GM21447 (cell line): ENCODE measurements around the gene ATP13A2.

Experiments used
- ATAC-seq: cut with Tn5 transposase; IDR thresholded peaks from one replicate; pipeline ENCODE4 v1.9.1; 2021; ENCODE audit not compliant: unreplicated experiment

The ATP13A2 gene

DNA sequence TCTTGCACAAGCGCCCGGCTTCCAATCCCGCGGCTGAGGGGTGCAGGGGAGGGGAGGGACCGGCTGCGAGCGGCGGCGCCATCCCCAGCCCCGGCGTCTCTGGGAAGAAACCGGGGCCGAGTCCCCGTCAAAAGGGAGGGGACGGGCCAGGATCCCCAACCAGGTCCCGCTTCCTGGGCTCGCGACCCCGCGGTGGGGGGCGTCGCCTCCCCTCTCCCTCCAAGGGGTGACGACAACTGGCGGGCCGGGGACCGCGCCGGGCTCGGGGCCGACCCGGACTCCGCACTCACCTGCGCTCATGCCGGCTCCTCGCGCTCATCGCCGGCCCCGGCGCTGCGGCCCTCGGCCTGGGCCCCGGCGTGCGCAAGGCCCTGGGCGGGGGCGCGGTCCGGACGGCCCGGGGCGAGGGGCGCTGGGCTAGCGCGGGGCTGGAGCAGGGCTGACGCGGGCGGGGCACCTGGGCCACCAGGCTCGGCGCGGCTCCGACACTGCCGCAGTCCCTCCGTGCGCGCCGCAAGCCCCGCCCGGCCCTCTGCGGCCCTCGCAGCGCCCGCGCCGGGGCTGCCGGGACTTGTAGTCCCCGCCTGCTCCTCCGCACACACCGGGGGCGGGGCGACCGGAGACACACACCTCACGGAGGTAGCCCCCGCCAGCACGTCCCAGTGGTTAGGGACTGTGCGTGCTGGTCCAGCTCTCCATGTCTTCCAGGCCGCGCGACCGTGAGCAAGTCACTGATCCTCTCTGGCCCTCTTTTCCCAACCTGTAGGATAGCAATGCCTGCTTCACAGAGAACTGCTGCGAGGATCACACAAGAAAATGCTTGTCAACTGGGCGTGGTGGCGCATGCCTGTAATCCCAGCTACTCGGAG, at the start of gene ATP13A2:
Gene ATP13A2, minus strand, starts transcription at position 490 of the 869 bp plus-strand sequence. Its CDS starts 190 bp downstream, at position 300.
- ATAC-seq = peak; percentile 71

DNA sequence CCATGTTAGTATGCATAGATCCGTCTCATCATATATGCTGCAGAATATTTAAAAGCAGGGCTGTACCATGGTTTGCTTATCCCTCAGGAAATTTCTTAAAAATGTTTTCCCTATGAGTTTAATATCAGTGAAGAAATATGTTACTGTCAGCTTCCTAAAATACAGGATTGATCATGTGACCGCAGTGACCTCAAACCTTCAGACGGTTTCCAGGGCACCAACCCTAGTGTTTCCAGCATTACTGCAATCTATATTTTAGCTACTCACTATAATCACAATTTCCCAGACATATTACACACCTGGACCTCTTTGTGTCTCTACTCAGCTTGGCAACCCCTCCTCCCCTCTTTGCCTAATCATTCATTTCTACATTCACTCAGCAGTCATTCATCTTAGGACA, 49.8 kb upstream of the ATP13A2 start:
- ATAC-seq = no peak

GRCh38 chr1:17060306-17060749, 48.6 kb upstream of the ATP13A2 start:
- no peak for ATAC-seq

DNA sequence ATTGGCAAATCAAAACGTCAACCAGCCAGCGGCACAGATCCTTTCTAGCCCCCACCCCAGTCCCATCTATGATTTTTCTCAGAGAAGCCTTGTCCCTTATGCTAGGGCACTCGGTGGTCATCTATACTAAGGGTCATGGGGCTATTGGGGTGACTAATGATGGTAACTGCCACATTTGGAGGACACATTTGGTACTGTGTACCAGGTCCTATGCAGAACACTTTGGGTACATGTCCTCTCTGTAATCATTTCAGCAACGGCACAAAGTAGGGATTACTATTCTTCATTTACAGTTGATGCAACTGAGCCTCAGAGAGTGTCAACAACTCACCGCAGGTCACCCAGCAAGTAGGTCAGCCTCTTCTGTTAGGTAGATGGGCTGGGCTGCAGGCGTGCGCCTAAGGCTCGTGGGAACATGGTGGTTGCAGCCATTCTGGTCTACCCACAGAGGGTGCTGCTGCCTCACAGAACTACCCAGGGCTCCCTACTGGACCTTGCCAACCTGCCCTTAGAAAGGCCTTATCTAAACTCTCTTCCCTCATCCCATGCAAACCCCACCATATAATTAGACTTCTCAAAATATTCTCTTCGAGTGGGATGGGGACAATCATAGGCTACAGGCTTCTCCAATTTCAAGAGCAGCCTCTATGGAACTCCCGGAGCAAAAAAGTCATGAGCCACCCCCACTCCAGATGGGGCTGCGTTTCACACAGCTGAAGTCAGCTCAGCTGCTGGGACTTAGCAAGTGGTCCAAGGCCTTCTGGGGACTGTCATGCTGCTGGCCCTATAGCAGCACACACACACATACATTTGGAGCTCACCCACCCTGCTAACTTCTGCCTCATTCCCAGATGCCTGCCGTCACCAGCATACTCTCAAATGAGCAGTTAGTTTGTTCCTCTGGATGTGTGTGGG, 47.9 kb upstream of the ATP13A2 start:
- ATAC-seq = no peak

GRCh38 chr1:17056551-17056950, 44.8 kb upstream of the ATP13A2 start:
- no peak for ATAC-seq

DNA sequence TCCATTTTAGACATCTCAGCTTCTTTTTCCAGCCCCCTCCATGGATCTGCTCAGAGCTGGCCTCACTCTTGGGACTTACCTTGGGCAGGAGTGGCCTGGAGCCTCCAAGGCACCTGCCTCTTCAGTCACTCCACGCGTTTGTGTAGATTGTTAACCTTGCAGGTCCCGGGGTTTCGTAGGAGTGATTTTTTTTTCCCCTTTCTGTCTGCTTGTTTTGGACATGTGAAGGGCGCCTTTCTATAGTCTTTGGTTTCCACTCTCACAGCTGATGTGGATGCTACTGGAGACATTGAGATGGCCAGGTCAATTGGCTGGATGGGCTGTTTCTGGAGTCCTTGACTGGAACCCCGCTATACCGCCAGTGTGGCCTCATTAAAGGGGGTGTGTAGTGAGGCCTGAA, 44.1 kb upstream of the ATP13A2 start:
- ATAC-seq = no peak

DNA sequence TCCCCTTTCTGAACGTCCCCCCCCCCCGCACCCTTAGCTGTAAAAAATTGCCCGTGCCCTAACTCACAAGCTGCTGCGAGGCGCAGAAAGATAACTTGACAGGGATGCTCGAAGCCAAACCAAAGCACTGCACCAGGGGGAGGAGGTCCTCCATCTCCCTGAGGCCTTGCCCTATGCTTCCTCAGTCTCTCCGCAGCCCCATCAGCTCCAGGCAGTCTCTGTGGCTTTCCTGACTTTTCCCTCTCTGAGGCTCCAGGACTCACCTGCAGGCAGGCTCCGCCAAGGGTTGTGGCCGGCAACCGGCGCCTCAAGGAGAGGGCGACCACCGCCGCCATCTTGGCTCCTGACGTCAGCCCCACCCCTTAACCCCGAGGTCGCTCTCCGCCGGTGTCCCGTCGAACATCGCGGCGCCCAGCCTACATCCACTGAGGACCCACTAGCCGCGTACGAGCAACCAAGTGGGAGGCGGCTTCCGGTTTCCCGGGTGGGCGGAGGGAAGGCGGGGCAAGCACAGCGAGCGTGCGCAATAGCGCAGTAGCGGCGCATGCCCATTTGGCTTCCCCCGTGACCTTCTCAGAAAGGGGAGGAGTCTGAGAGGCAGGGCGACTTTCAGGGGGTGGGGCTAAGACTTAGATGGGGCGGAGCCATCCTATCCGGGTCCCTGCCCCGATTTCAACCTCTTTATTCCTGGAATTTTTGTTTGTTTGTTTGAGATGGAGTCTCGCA, 42.1 kb upstream of the ATP13A2 start, which contains the start of gene SDHB:
Gene SDHB, minus strand, starts transcription at position 348 of the 726 bp plus-strand sequence. Its CDS starts 13 bp downstream, at position 335.
- ATAC-seq = peak; percentile 96

- no peak for ATAC-seq
These were observed 41.5 kb upstream of the ATP13A2 start for GRCh38 chr1:17053086-17053684.

DNA sequence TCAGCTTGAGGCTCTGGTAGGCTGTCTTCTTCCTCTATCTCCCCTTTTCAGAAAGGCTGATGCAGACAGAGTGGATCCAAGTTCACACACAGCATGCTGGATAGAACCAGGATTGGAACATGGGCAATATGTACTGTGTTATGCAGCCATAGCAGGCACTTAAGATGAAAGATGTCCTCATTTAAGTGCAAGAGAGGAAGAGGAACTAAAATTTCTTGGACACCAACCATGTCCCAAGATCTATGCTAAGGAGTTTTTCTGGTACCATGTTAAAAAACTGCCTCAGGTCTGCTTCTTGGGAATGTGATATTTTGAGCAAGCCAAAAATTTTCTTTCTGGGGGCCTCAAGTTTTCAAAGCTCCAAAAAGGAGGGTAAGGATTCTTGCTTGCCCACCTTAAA, 40.9 kb upstream of the ATP13A2 start:
- ATAC-seq = no peak

DNA sequence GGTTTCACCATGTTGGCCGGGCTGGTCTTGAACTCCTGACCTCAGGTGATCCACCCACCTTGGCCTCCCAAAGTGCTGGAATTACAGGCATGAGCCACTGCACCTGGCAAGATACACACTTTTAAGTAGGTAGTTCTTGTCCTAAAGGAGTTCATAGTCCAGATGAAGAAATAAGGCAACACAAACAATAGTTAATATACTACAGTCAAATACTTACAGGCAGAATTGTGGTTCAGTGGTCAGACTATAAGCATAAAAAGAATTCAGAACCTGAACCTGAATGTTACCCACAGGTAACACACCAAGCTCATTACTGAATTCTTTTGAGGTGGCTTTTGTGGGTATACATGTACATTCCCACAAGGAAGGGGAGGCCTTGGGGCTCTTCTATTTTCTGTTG, 40.3 kb upstream of the ATP13A2 start:
- ATAC-seq = no peak

GRCh38 chr1:17047924-17048323, 36.2 kb upstream of the ATP13A2 start:
- ATAC-seq = no peak

- no peak for ATAC-seq
These were observed 34.6 kb upstream of the ATP13A2 start for GRCh38 chr1:17046334-17046657.

DNA sequence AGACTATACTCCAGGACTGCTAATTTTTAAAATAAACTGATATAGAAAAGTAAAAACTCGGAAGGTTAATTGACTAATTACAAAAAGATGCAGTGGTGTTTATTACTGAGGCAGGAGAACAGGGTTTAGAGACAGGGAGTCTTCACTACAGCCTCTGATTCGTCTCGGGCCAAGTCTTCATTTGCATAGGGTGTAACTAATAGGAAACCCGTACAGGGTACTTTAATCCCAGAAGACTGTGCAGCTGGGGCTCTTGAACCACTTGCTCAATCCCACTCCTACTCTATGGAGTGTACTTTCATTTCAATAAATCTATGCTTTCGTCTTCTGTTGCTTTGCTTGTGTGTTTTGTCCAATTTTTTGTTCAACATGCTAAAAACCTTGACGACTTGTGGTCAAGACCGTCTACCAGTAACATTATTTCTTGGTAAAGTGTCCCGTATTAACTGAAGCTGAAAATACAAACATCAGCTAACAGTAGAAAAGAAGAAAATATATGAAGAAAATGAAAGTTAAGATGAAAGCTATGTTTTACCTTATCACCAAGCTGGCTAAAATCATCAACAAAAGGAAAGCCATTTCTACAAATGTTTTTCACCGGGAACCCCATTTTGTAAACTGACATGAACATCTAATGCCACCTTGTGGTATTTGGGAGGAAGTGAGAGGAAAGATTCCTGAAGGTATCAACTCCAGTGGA, 34.1 kb upstream of the ATP13A2 start:
- ATAC-seq = no peak

- no peak for ATAC-seq
These were observed 33.4 kb upstream of the ATP13A2 start for GRCh38 chr1:17045150-17045549.

GRCh38 chr1:17043676-17044075, 31.9 kb upstream of the ATP13A2 start:
- ATAC-seq = no peak

DNA sequence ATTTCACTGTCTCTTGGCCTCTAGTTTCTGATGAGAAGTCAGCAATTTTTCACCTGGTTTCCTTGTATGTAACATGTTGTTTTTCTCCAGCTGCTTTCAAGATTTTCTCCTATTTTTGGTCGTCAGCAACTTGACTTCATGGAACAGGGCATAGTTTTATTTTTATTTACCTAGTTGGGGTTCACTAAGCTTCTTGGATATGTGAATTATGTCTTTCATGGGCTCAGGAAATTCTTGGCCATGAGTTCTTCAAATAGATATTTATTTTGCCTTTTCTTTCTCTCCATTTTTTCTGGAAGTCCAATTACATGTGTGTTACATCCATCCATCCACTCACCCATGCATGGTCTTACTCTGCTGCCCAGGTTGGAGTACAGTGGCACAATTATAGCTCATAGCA, 28.4 kb upstream of the ATP13A2 start:
- ATAC-seq = no peak

DNA sequence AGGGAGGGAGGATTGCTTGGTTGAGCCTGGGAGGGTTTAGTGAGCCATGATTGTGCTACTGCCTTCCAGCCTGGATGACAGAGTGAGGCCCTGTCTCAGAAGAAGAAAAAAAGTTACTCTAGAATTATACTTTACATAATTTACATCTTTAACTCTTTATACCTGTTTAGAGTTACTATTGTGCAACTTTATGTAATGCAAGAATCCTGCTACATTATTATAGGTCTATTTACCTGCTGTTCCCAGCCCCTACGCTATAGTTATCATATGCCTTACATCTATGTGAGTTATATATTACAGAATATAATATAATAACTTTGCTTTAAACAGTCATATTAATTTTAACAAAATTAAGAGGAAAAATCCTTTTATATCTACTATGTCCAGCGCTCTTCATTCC, 27.8 kb upstream of the ATP13A2 start:
- ATAC-seq = no peak

GRCh38 chr1:17033481-17033880, 21.8 kb upstream of the ATP13A2 start:
- no peak for ATAC-seq

GRCh38 chr1:17032741-17033140, 21.0 kb upstream of the ATP13A2 start:
- no peak for ATAC-seq

DNA sequence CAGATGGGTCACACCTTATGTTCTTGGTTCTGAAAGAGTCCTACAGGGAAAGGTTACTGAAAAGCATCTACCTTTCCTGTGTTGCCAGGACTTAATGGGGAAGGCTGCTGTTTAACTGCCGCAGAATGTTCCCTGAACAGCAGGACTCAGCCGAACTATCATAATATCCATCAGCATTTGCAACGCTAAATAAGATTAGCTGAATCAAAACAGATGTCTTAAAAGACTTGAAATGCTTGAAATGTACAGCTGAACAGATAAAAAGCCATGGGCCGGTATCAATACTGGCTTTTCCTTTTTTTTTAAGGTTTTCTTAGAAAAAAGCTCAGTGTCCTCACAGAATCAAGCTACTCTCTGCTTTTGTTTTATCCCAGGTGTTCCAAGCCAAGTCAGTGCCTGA, 19.7 kb upstream of the ATP13A2 start:
- ATAC-seq = no peak
